Gastrocnemius medialis (tissue), 4 donors: ENCODE data around the gene KRTAP9-7. TPM values are rescaled to one million over a fixed set of nuclear protein-coding genes. Genes with fewer than 3 reads are reported as not detected.
"Not testable (repeated sequence)": the region's sequence is repeated elsewhere in the genome, so short reads cannot be mapped to it uniquely, and the experiment has no call there.

Experiments
- ATAC-seq, 2 donors: fragments of 150-250 bp; one replicate each; pipeline ENCODE4 v1.9.1; 2016
- DNase-seq, 2 donors: peaks; one replicate each; pipeline ENCODE4 v3.0.0-alpha.2; 2019
- H3K27ac ChIP-seq, 4 donors: fragments of 200-600 bp; sonication (generic); 1 replicate in 1 of 4; 2 replicates in 3 of 4; pipeline ENCODE4 v1.5.1; 2016 to 2018; ENCODE audit warnings: mild to moderate bottlenecking in 2 of 4, moderate library complexity in 1 of 4
- H3K27me3 ChIP-seq, 3 donors: fragments of 200-600 bp; sonication (generic) in 2 of 3; 1 replicate in 1 of 3; 2 replicates in 2 of 3; pipeline versions ENCODE4 v1.5.1 to v1.6.0; 2016 to 2019; ENCODE audit warnings: mild to moderate bottlenecking in 1 of 3, moderate library complexity in 1 of 3
- H3K36me3 ChIP-seq, 2 donors: fragments of 200-600 bp; sonication (generic) in 1 of 2; one replicate each; pipeline ENCODE4 v1.5.1; 2017 to 2018
- H3K4me1 ChIP-seq, 2 donors: fragments of 200-600 bp; sonication (generic) in 1 of 2; one replicate each; pipeline ENCODE4 v1.5.1; 2016 to 2017; ENCODE audit warnings: mild to moderate bottlenecking in 2 of 2
- H3K4me3 ChIP-seq, 4 donors: fragments of 200-600 bp; sonication (generic) in 3 of 4; 1 replicate in 1 of 4; 2 replicates in 3 of 4; pipeline ENCODE4 v1.5.1; 2016 to 2019; ENCODE audit warnings: mild to moderate bottlenecking in 2 of 4
- H3K9me3 ChIP-seq, 3 donors: fragments of 200-600 bp; sonication (generic) in 2 of 3; 1 replicate in 1 of 3; 2 replicates in 2 of 3; pipeline ENCODE4 v1.5.1; 2016 to 2019
- CTCF ChIP-seq, 5 experiments: fragments of 450-650 bp in 3 of 5; fragments of 200-600 bp in 2 of 5; sonication (generic) in 2 of 5; IDR thresholded peaks in 4 of 5; conservative IDR thresholded peaks in 1 of 5; 1 replicate in 4 of 5; 2 replicates in 1 of 5; pipeline ENCODE4 v1.5.1; 2016 to 2019; ENCODE audit warnings: antibody characterized with exemption in 5 of 5, mild to moderate bottlenecking in 3 of 5, moderate library complexity in 3 of 5
- POLR2A ChIP-seq, 2 donors: fragments of 450-650 bp; IDR thresholded peaks; one replicate each; pipeline ENCODE4 v1.6.1; 2017; ENCODE audit warnings: antibody characterized with exemption in 2 of 2, mild to moderate bottlenecking in 2 of 2, moderate library complexity in 2 of 2
- in situ Hi-C, 4 donors: fragments of 200-750 bp; cut with MboI; loops; one replicate each; pipeline versions ENCODE4 v1.15.0 to v1.8.0; 2017; ENCODE audit warnings: low sequenced_read_pairs in 4 of 4
- intact Hi-C: fragments of 100-400 bp; cut with DNase I; formaldehyde crosslinking; loops from one replicate; pipeline ENCODE4 v1.15.1; 2023; ENCODE audit warnings: low total_unique reads
- total RNA-seq, 4 donors: library from RNA; depleted of rRNA; stranded (reverse); fragments of >200 nt; gene quantifications; one replicate each; pipeline versions ENCODE4 v1.1.0 to v1.2.3, GENCODE V29; 2016

Gene KRTAP9-7
- total RNA-seq, 4 donors from 2014 or later = not detected

GRCh38 chr17:41265078-41265477 is 10.4 kb upstream of the KRTAP9-7 start, which contains the start of gene KRTAP9-6:
Gene KRTAP9-6 (plus strand): TSS chr17:41265378. CDS start chr17:41265378, 0 bp downstream.
- no peak for DNase-seq
- no peak for TF ChIP-seq POLR2A (IDR thresholded peaks at IDR 0.05)
- TF ChIP-seq CTCF (IDR thresholded peaks at IDR 0.05 in 4 of 5, conservative IDR thresholded peaks at IDR 0.05 in 1 of 5) = no peak
- ATAC-seq = no peak
- in situ Hi-C loops (loop anchor here in 1 of 4 donors (25.0 kb wide), 1 partner anchor 103 kb away; the partner anchor contains the start of genes KRTAP4-3 and KRTAP4-4), intact Hi-C loops (no loop called here)
- Histone ChIP-seq H3K9me3 (no peaks in the 10 kb centered on the region), H3K36me3 (no peaks in the 10 kb centered on the region), H3K27me3 (peaks cover 0 to 3% (median 0%) of the 10 kb centered on the region in 3 donors), H3K4me3 (no peak within 1 kb of the TSS), H3K27ac (no peak within 1 kb of the TSS), H3K4me1 (no peaks in the 10 kb centered on the region)

GRCh38 chr17:41267711-41268110 is 7.8 kb upstream of the KRTAP9-7 start:
- Histone ChIP-seq H3K27me3 (no peaks in the 10 kb centered on the region), H3K4me3 (no peak overlapping the region), H3K36me3 (no peaks in the 10 kb centered on the region), H3K9me3 (no peaks in the 10 kb centered on the region), H3K4me1 (no peaks in the 10 kb centered on the region), H3K27ac (no peak overlapping the region)
- DNase-seq (no peak), ATAC-seq (no peak)
- TF ChIP-seq POLR2A (IDR thresholded peaks at IDR 0.05) (no peak), CTCF (IDR thresholded peaks at IDR 0.05 in 4 of 5, conservative IDR thresholded peaks at IDR 0.05 in 1 of 5) (no peak)
- in situ Hi-C loops = loop anchor here in 1 of 4 donors (25.0 kb wide), 1 partner anchor 105 kb away; the partner anchor contains the start of genes KRTAP4-3 and KRTAP4-4
- intact Hi-C loops = no loop called here

- H3K27me3 ChIP-seq, H3K4me3 ChIP-seq, DNase-seq, intact Hi-C loops, H3K9me3 ChIP-seq, ATAC-seq, H3K4me1 ChIP-seq, H3K36me3 ChIP-seq, H3K27ac ChIP-seq: not testable (repeated sequence)
- in situ Hi-C loops = loop anchor here in 1 of 4 donors (25.0 kb wide), 1 partner anchor 109 kb away; the partner anchor contains the start of genes KRTAP4-3 and KRTAP4-4
Observed at GRCh38 chr17:41271323-41271722, 4.2 kb upstream of the KRTAP9-7 start.

GRCh38 chr17:41271858-41272257 is 3.6 kb upstream of the KRTAP9-7 start:
- in situ Hi-C loops (loop anchor here in 1 of 4 donors (25.0 kb wide), 1 partner anchor 110 kb away; the partner anchor contains the start of genes KRTAP4-3 and KRTAP4-4), intact Hi-C loops (no loop called here)
- Histone ChIP-seq H3K27me3 (peaks cover 0 to 3% (median 0%) of the 10 kb centered on the region in 3 donors), H3K4me3 (no peak overlapping the region), H3K36me3 (no peaks in the 10 kb centered on the region), H3K27ac (no peak overlapping the region), H3K9me3 (no peaks in the 10 kb centered on the region), H3K4me1 (no peaks in the 10 kb centered on the region)
- DNase-seq = no peak
- no peak for ATAC-seq
- TF ChIP-seq CTCF (IDR thresholded peaks at IDR 0.05 in 4 of 5, conservative IDR thresholded peaks at IDR 0.05 in 1 of 5) (no peak), POLR2A (IDR thresholded peaks at IDR 0.05) (no peak)

GRCh38 chr17:41278176-41278955 is 2.9 kb downstream of the KRTAP9-7 start:
- DNase-seq (no peak), ATAC-seq (no peak)
- Histone ChIP-seq H3K36me3 (no peaks in the 10 kb centered on the region), H3K27ac (no peak overlapping the region), H3K4me3 (no peak overlapping the region), H3K27me3 (peaks cover 0 to 4% (median 3%) of the 10 kb centered on the region in 3 donors), H3K4me1 (no peaks in the 10 kb centered on the region), H3K9me3 (no peaks in the 10 kb centered on the region)
- in situ Hi-C loops = no loop called here
- no peak for TF ChIP-seq CTCF (IDR thresholded peaks at IDR 0.05 in 4 of 5, conservative IDR thresholded peaks at IDR 0.05 in 1 of 5)
- no peak for TF ChIP-seq POLR2A (IDR thresholded peaks at IDR 0.05)
- intact Hi-C loops = no loop called here
